IMR-90 (cell line): ENCODE data around the gene ZNHIT1. TPM values are rescaled to one million over a fixed set of nuclear protein-coding genes. Genes with fewer than 3 reads are reported as not detected.

ENCODE experiments used
- ATAC-seq: fragments of 200-7000 bp; cut with Tn5 transposase; 2 replicates; pipeline ENCODE4 v1.9.1; 2020; ENCODE audit warnings: low read depth, mild to moderate bottlenecking, moderate library complexity
- BruUV-seq: library from RNA; stranded (reverse); fragments of 400-500 nt; replicated peaks from 2 replicates; lab custom pipeline; 2021; lab: Mats Ljungman, UMichigan
- CTCF ChIA-PET: fragments of 300-600 bp; formaldehyde crosslinking; extraction: SDS; loops from one replicate; lab custom pipeline; 2021; ENCODE audit warnings: antibody characterized with exemption; lab: Yijun Ruan, JAX
- POLR2A ChIA-PET: fragments of 300-600 bp; sonication (Branson Sonifier 250); formaldehyde crosslinking; loops from one replicate; lab custom pipeline; 2022; ENCODE audit warnings: antibody characterized with exemption; ENCODE audit not compliant: unreplicated experiment; lab: Charles Lee
- DNase-seq: peaks from one replicate; pipeline ENCODE4 v3.0.0; 2013
- H2AFZ ChIP-seq: replicated peaks from 2 replicates; pipeline ENCODE3; 2013; ENCODE audit warnings: low read length, mild to moderate bottlenecking; ENCODE audit not compliant: poor library complexity
- H2AK5ac ChIP-seq: 2 replicates; pipeline ENCODE4 v1.6.1; 2013; ENCODE audit warnings: low read depth, low read length, inconsistent platforms
- H2AK9ac ChIP-seq: replicated peaks from 2 replicates; pipeline ENCODE3; 2013; ENCODE audit warnings: mild to moderate bottlenecking, low read depth, low read length, moderate library complexity; ENCODE audit not compliant: poor library complexity
- H2BK120ac ChIP-seq: 2 replicates; pipeline ENCODE4 v1.6.1; 2013; ENCODE audit warnings: low read depth, low read length, inconsistent platforms
- H2BK15ac ChIP-seq: 3 replicates; pipeline ENCODE4 v1.6.1; 2013; ENCODE audit warnings: low read depth, low read length, inconsistent platforms
- H2BK20ac ChIP-seq: 2 replicates; pipeline ENCODE4 v1.6.1; 2013; ENCODE audit warnings: low read depth, mild to moderate bottlenecking, inconsistent platforms, low read length, moderate library complexity
- H2BK5ac ChIP-seq: 2 replicates; pipeline ENCODE4 v1.6.1; 2013; ENCODE audit warnings: mild to moderate bottlenecking, low read depth, low read length, inconsistent platforms; ENCODE audit not compliant: poor library complexity, severe bottlenecking
- H3K14ac ChIP-seq: replicated peaks from 2 replicates; pipeline ENCODE4 v1.6.1; 2013; ENCODE audit warnings: low read depth, low read length, inconsistent platforms
- H3K18ac ChIP-seq: 2 replicates; pipeline ENCODE4 v1.6.1; 2013; ENCODE audit warnings: low read depth, low read length, control low read depth
- H3K23ac ChIP-seq: 2 replicates; pipeline ENCODE4 v1.6.1; 2013; ENCODE audit warnings: low read depth, low read length, inconsistent platforms
- H3K27ac ChIP-seq: 2 replicates; pipeline ENCODE4 v1.5.1; 2013; ENCODE audit warnings: mild to moderate bottlenecking, control low read depth, low read length; ENCODE audit not compliant: insufficient read depth
- H3K27me3 ChIP-seq: 2 replicates; pipeline ENCODE4 v1.6.1; 2013; ENCODE audit warnings: low read length; ENCODE audit not compliant: control insufficient read depth, insufficient read depth
- H3K36me3 ChIP-seq: 2 replicates; pipeline ENCODE4 v1.6.1; 2013; ENCODE audit warnings: low read length, mixed read lengths; ENCODE audit not compliant: control insufficient read depth, insufficient read depth
- H3K4ac ChIP-seq: 2 replicates; pipeline ENCODE4 v1.6.1; 2013; ENCODE audit warnings: low read depth, low read length, inconsistent platforms
- H3K4me1 ChIP-seq: 2 replicates; pipeline ENCODE4 v1.6.1; 2013; ENCODE audit warnings: low read length, mixed read lengths; ENCODE audit not compliant: control insufficient read depth, insufficient read depth
- H3K4me2 ChIP-seq: 2 replicates; pipeline ENCODE4 v1.6.1; 2013; ENCODE audit warnings: low read depth, mild to moderate bottlenecking, control low read depth, low read length, moderate library complexity
- H3K4me3 ChIP-seq: 2 replicates; pipeline ENCODE4 v1.5.1; 2013; ENCODE audit warnings: low read depth, mild to moderate bottlenecking, control low read depth, low read length, moderate library complexity; ENCODE audit not compliant: insufficient read depth
- H3K56ac ChIP-seq: 2 replicates; pipeline ENCODE4 v1.6.1; 2013; ENCODE audit warnings: low read length, inconsistent platforms; ENCODE audit not compliant: insufficient read depth; ENCODE audit errors: extremely low read depth
- H3K79me1 ChIP-seq, 2 experiments: 2 replicates each; pipeline ENCODE4 v1.6.1; 2013; ENCODE audit warnings: low read length in 2 of 2, inconsistent platforms in 1 of 2, low read depth in 1 of 2
- H3K9ac ChIP-seq: 2 replicates; pipeline ENCODE4 v1.6.1; 2013; ENCODE audit warnings: low read depth, low read length, control low read depth
- H3K9me1 ChIP-seq: 2 replicates; pipeline ENCODE4 v1.6.1; 2013; ENCODE audit warnings: low read length, inconsistent platforms; ENCODE audit not compliant: insufficient read depth
- H3K9me3 ChIP-seq: 2 replicates; pipeline ENCODE4 v1.6.1; 2013; ENCODE audit warnings: low read length; ENCODE audit not compliant: control insufficient read depth, insufficient read depth
- H4K20me1 ChIP-seq: 2 replicates; pipeline ENCODE4 v1.6.1; 2013; ENCODE audit warnings: low read length, inconsistent platforms; ENCODE audit not compliant: insufficient read depth
- H4K5ac ChIP-seq: 2 replicates; pipeline ENCODE4 v1.6.1; 2013; ENCODE audit warnings: mild to moderate bottlenecking, low read depth, low read length, control low read depth
- H4K8ac ChIP-seq, 2 experiments: 2 replicates each; pipeline ENCODE4 v1.6.1; 2013; ENCODE audit warnings: low read depth in 2 of 2, low read length in 2 of 2, control low read depth in 1 of 2, inconsistent platforms in 1 of 2
- H4K91ac ChIP-seq: 2 replicates; pipeline ENCODE4 v1.6.1; 2013; ENCODE audit warnings: low read depth, low read length, inconsistent platforms; ENCODE audit not compliant: insufficient read depth
- BHLHE40 ChIP-seq: fragments of 150-350 bp; IDR thresholded peaks from 2 replicates; pipeline ENCODE4 v1.6.1; 2016; ENCODE audit warnings: mild to moderate bottlenecking, low read depth, low read length
- CEBPB ChIP-seq: IDR thresholded peaks from 2 replicates; pipeline ENCODE4 v1.6.1; 2012; ENCODE audit warnings: low read depth, low read length, improper control_type of control experiment
- MAFK ChIP-seq: IDR thresholded peaks from 2 replicates; pipeline ENCODE4 v1.6.1; 2012; ENCODE audit warnings: low read depth, low read length, improper control_type of control experiment
- NFE2L2 ChIP-seq: fragments of 150-350 bp; IDR thresholded peaks from 2 replicates; pipeline ENCODE4 v1.6.1; 2016; ENCODE audit warnings: low read depth, mild to moderate bottlenecking, low read length
- POLR2A ChIP-seq: IDR thresholded peaks from 2 replicates; pipeline ENCODE4 v1.6.1; 2012; ENCODE audit warnings: mild to moderate bottlenecking, low read depth, low read length
- RAD21 ChIP-seq: IDR thresholded peaks from 2 replicates; pipeline ENCODE4 v1.6.1; 2012; ENCODE audit warnings: low read length, improper control_type of control experiment
- RFX5 ChIP-seq: IDR thresholded peaks from 2 replicates; pipeline ENCODE4 v1.8.0; 2012; ENCODE audit warnings: low read depth, mild to moderate bottlenecking, low read length, moderate library complexity
- SMC3 ChIP-seq: fragments of 150-350 bp; IDR thresholded peaks from 2 replicates; pipeline ENCODE4 v1.6.1; 2016; ENCODE audit warnings: low read depth, mild to moderate bottlenecking, antibody characterized with exemption, low read length, moderate library complexity
- WGBS, 2 experiments: methylation state at CpG; one replicate each; pipeline versions ENCODE4 v1.1.5 to v1.1.7; 2013; ENCODE audit warnings: missing lambda C conversion rate in 2 of 2; ENCODE audit not compliant: insufficient read length in 1 of 2; ENCODE audit errors: extremely low coverage in 2 of 2; 5-methylcytosine and 5-hydroxymethylcytosine counted together
- dilution Hi-C: fragments of 300-500 bp; cut with HindIII; formaldehyde crosslinking; loops from one replicate; pipeline ENCODE4 v1.14.3; 2018; ENCODE audit warnings: low sequenced_read_pairs; ENCODE audit not compliant: unreplicated experiment
- in situ Hi-C: fragments of 300-500 bp; cut with MboI; formaldehyde crosslinking; loops from 3 replicates; pipeline ENCODE4 v1.14.3; 2019; ENCODE audit warnings: low sequenced_read_pairs, inconsistent platforms, mixed read lengths
- intact Hi-C: fragments of 100-400 bp; cut with micrococcal nuclease; formaldehyde crosslinking; loops from 2 replicates; pipeline ENCODE4 v1.10.0; 2022
- polyA plus RNA-seq, 3 experiments: library from polyadenylated mRNA; depleted of rRNA; stranded (reverse); fragments of >200 nt; gene quantifications; 2 replicates each; pipeline ENCODE4 v1.2.3, GENCODE V29; 2012; ENCODE audit warnings: low replicate concordance in 1 of 3
- total RNA-seq: library from RNA; depleted of rRNA; stranded (reverse); fragments of >200 nt; gene quantifications from 2 replicates; pipeline ENCODE4 v1.2.3, GENCODE V29; 2012
- TF ChIP-seq, protein P1 (sequence below): conservative IDR thresholded peaks from 2 replicates; pipeline ENCODE4 v1.5.1; 2012; ENCODE audit warnings: mild to moderate bottlenecking, low read depth, low read length, improper control_type of control experiment
- TF ChIP-seq, protein P2 (sequence below): fragments of 150-350 bp; IDR thresholded peaks from 2 replicates; pipeline ENCODE4 v1.6.1; 2016; ENCODE audit warnings: low read depth, mild to moderate bottlenecking, low read length, moderate library complexity, borderline replicate concordance

Gene ZNHIT1
- total and polyA plus RNA-seq, 2 of the 4 experiments (the other 2 are of a cell fraction): 31.7 to 47.1 TPM

DNA sequence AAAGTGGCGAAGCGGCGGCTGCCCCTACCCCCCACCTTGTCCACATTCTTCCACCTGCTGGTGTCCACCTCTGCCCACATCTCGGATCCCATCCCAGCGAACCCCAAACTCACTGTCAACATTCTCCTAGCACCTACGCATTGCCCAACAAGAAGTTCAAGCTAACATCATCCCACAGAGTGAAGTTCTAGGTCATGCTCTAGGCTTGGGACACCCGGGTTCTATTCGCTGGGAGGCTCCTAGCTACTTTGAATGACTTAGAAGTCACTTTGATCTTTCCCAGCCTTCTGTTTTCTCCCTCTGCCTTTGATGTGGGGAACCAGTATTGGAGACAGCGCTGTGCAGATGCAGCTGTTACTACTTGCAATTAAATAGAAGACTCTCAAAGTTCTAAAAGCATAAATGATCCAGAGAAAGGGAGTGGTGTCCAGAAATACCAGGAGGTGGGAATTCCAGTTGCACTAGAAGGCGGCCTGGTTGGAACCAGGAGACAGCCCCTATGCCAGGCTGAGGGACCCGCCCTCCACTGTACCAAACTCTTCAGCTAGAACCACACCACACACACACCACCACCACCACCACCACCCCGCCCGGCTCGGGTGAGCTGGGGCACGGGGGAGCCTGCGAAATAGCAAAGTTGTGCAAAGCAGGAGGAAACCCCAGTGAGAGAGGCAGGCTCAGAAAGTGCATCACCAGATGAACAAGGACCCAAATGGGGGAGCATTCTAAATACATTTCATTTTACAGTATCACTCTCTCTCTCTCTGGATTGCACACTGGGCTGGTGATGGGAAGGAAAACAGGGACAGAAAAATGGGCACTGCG, 47.1 kb upstream of the ZNHIT1 start:
- ATAC-seq: no peak
- peaks cover 73% of the 10 kb centered on the region for H3K27me3 ChIP-seq
- H2AK9ac ChIP-seq: no peak overlapping the region
- DNase-seq: no peak
- no peak overlapping the region for H4K91ac ChIP-seq
- H2BK5ac ChIP-seq: no peak overlapping the region
- no peak overlapping the region for H2AFZ ChIP-seq
- H3K4me1 ChIP-seq: peaks cover 18% of the 10 kb centered on the region
- 0% methylated on average over 6 of the region's 17 CpGs; no CpG with 5 or more reads in 1 of the 2 experiments for WGBS, 2 experiments
- H3K9ac ChIP-seq: no peak overlapping the region
- H3K79me1 ChIP-seq: peaks cover 0 to 3% of the 10 kb centered on the region in 2 experiments; a peak in 1 of 4 replicates
- in situ Hi-C loops: no loop called here
- H4K5ac ChIP-seq: no peak overlapping the region
- H2AK5ac ChIP-seq: no peak overlapping the region
- H2BK20ac ChIP-seq: no peak overlapping the region
- H4K20me1 ChIP-seq: no peaks in the 10 kb centered on the region; the same call in 1 of the 2 replicates
- H3K9me3 ChIP-seq: peaks cover 2% of the 10 kb centered on the region; the same call in 1 of the 2 replicates
- dilution Hi-C loops: no loop called here
- no peak overlapping the region for H4K8ac ChIP-seq
- no peak overlapping the region for H3K23ac ChIP-seq
- H3K4me2 ChIP-seq: no peak overlapping the region
- H3K56ac ChIP-seq: no peak overlapping the region
- H3K18ac ChIP-seq: no peak overlapping the region
- H3K36me3 ChIP-seq: no peaks in the 10 kb centered on the region
- no peak overlapping the region for H2BK120ac ChIP-seq
- no peak overlapping the region for H3K14ac ChIP-seq
- TF ChIP-seq NFE2L2 (no peak), POLR2A (no peak), RFX5 (no peak), RAD21 (no peak), SMC3 (no peak), BHLHE40 (no peak), MAFK (no peak), CEBPB (no peak)
- TF ChIP-seq, protein P1, sequence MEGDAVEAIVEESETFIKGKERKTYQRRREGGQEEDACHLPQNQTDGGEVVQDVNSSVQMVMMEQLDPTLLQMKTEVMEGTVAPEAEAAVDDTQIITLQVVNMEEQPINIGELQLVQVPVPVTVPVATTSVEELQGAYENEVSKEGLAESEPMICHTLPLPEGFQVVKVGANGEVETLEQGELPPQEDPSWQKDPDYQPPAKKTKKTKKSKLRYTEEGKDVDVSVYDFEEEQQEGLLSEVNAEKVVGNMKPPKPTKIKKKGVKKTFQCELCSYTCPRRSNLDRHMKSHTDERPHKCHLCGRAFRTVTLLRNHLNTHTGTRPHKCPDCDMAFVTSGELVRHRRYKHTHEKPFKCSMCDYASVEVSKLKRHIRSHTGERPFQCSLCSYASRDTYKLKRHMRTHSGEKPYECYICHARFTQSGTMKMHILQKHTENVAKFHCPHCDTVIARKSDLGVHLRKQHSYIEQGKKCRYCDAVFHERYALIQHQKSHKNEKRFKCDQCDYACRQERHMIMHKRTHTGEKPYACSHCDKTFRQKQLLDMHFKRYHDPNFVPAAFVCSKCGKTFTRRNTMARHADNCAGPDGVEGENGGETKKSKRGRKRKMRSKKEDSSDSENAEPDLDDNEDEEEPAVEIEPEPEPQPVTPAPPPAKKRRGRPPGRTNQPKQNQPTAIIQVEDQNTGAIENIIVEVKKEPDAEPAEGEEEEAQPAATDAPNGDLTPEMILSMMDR: no peak
- TF ChIP-seq, protein P2, sequence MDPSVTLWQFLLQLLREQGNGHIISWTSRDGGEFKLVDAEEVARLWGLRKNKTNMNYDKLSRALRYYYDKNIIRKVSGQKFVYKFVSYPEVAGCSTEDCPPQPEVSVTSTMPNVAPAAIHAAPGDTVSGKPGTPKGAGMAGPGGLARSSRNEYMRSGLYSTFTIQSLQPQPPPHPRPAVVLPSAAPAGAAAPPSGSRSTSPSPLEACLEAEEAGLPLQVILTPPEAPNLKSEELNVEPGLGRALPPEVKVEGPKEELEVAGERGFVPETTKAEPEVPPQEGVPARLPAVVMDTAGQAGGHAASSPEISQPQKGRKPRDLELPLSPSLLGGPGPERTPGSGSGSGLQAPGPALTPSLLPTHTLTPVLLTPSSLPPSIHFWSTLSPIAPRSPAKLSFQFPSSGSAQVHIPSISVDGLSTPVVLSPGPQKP: no peak
- BruUV-seq: no TSS peak
- H3K4ac ChIP-seq: no peak overlapping the region
- H2BK15ac ChIP-seq: no peak overlapping the region
- intact Hi-C loops: no loop called here
- peaks cover 14% of the 10 kb centered on the region for H3K9me1 ChIP-seq
- no peak overlapping the region for H3K4me3 ChIP-seq
- POLR2A ChIA-PET: no interaction called here
- CTCF ChIA-PET: interaction anchor here (0.6 to 1.9 kb wide), 3 partner anchors 22 to 1164 kb away, joined by 3 to 6 read pairs (median 3); no protein-coding TSS in a partner anchor
- H3K27ac ChIP-seq: no peak overlapping the region
